ENCODE data around the gene SASH1.

DNA sequence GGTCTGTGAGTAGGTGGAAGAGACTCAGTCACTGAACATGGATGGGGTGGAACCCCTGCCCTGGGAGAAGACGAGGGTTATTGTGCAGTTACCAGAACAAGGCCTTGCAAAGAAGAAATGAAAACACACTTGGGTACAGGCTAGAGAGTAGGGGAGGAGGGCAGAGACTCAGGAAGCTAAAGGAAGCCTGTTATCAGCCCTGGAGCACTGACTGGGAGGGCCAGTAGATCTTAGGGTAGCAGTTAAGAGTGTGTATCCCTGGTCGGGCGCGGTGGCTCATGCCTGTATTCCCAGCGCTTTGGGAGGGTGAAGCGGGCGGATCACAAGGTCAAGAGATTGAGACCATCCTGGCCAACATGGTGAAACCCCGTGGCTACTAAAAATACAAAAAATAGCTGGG lies 74.4 kb downstream of the SASH1 start:
- no peak for TF ChIP-seq EZH2 (IDR thresholded peaks at IDR 0.05; ENCODE audit: borderline replicate concordance, low read depth, low read length)
- no peak for TF ChIP-seq YY1 (IDR thresholded peaks at IDR 0.05; ENCODE audit: borderline replicate concordance in 1 of 3, control insufficient read depth in 1 of 3, extremely low read depth in 1 of 3, insufficient read depth in 3 of 3, insufficient read length in 1 of 3, insufficient replicate concordance in 2 of 3, low read depth in 1 of 3, low read length in 2 of 3)
- no peak for TF ChIP-seq ZNF282 (CRISPR knock-in tag; IDR thresholded peaks at IDR 0.05)
- TF ChIP-seq, protein P1, sequence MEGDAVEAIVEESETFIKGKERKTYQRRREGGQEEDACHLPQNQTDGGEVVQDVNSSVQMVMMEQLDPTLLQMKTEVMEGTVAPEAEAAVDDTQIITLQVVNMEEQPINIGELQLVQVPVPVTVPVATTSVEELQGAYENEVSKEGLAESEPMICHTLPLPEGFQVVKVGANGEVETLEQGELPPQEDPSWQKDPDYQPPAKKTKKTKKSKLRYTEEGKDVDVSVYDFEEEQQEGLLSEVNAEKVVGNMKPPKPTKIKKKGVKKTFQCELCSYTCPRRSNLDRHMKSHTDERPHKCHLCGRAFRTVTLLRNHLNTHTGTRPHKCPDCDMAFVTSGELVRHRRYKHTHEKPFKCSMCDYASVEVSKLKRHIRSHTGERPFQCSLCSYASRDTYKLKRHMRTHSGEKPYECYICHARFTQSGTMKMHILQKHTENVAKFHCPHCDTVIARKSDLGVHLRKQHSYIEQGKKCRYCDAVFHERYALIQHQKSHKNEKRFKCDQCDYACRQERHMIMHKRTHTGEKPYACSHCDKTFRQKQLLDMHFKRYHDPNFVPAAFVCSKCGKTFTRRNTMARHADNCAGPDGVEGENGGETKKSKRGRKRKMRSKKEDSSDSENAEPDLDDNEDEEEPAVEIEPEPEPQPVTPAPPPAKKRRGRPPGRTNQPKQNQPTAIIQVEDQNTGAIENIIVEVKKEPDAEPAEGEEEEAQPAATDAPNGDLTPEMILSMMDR (IDR thresholded peaks at IDR 0.05 in 2 of 3, conservative IDR thresholded peaks at IDR 0.05 in 1 of 3; ENCODE audit: insufficient read depth in 2 of 3, low read depth in 1 of 3, low read length in 3 of 3) = no peak
- TF ChIP-seq ZNF239 (CRISPR knock-in tag; IDR thresholded peaks at IDR 0.05) = no peak
- TF ChIP-seq POLR2A (conservative IDR thresholded peaks at IDR 0.05) = no peak
